ENCODE measurements around the gene CMTR2.

- TF ChIP-seq POLR2A (IDR thresholded peaks at IDR 0.05; ENCODE audit: low read length) (no peak), GATA1 (IDR thresholded peaks at IDR 0.05; ENCODE audit: low read depth, low read length) (no peak)
Measured at GRCh38 chr16:71303938-71304337, 14.7 kb upstream of the CMTR2 start.

Data from erythroblast (primary cell).